Naive B cell (primary cell): ENCODE results near the gene ZNF277. TPM values are rescaled to one million over a fixed set of nuclear protein-coding genes. Genes with fewer than 3 reads are reported as not detected.
A peak's percentile ranks its signal among the peaks of the same experiment; 100 is the strongest.

Experiments
- ATAC-seq, 2 donors: fragments of 150-1000 bp; cut with Tn5 transposase; 2 replicates each; pipeline ENCODE4 v1.10.0; 2021; ENCODE audit warnings: low read depth in 2 of 2, mild to moderate bottlenecking in 2 of 2, moderate library complexity in 2 of 2
- DNase-seq: peaks from one replicate; pipeline ENCODE4 v3.0.0; 2022
- H3K27ac Mint-ChIP-seq, 6 donors: one replicate each; pipeline ENCODE4 v1.8.0; 2020 to 2022; ENCODE audit warnings: mild to moderate bottlenecking in 6 of 6, mixed read lengths in 6 of 6, moderate library complexity in 5 of 6, inconsistent platforms in 2 of 6
- H3K27me3 Mint-ChIP-seq, 3 donors: one replicate each; pipeline ENCODE4 v1.8.0; 2021 to 2022; ENCODE audit warnings: mixed read lengths in 3 of 3, mild to moderate bottlenecking in 1 of 3
- H3K36me3 Mint-ChIP-seq, 2 donors: one replicate each; pipeline ENCODE4 v1.8.0; 2020 to 2022; ENCODE audit warnings: mixed read lengths in 2 of 2, inconsistent platforms in 1 of 2, mild to moderate bottlenecking in 1 of 2
- H3K4me1 Mint-ChIP-seq, 3 donors: one replicate each; pipeline ENCODE4 v1.8.0; 2020 to 2022; ENCODE audit warnings: mixed read lengths in 3 of 3, inconsistent platforms in 1 of 3, mild to moderate bottlenecking in 1 of 3, moderate library complexity in 1 of 3
- H3K4me3 Mint-ChIP-seq, 8 donors: one replicate each; pipeline ENCODE4 v1.8.0; 2020 to 2022; ENCODE audit warnings: mild to moderate bottlenecking in 8 of 8, mixed read lengths in 8 of 8, moderate library complexity in 8 of 8, inconsistent platforms in 2 of 8
- H3K9me3 Mint-ChIP-seq, 7 donors: one replicate each; pipeline ENCODE4 v1.8.0; 2020 to 2022; ENCODE audit warnings: mixed read lengths in 7 of 7, mild to moderate bottlenecking in 5 of 7, inconsistent platforms in 2 of 7, moderate library complexity in 1 of 7
- polyA plus RNA-seq, 6 donors: library from polyadenylated mRNA; unstranded; fragments of 300-500 nt; fragmentation: Illumina TruSeq; gene quantifications; one replicate each; pipeline ENCODE4 v1.2.3, GENCODE V29; 2021; ENCODE audit warnings: low read depth in 6 of 6

The ZNF277 gene
- polyA plus RNA-seq, 6 donors from 2014 or later = 13.6 to 23.8 (median 20.6) TPM

GRCh38 chr7:112254709-112255387, 48.4 kb downstream of the ZNF277 start:
- H3K4me3 Mint-ChIP-seq = peak overlapping the region in 2 of 8 donors; percentile 3
- ATAC-seq = no peak

GRCh38 chr7:112255388-112255720, 48.9 kb downstream of the ZNF277 start:
- no peak overlapping the region for H3K4me3 Mint-ChIP-seq
- DNase-seq = no peak
- peaks cover 13 to 36% (median 21%) of the 10 kb centered on the region in 3 donors for H3K4me1 Mint-ChIP-seq
- H3K27ac Mint-ChIP-seq = no peak overlapping the region
- H3K36me3 Mint-ChIP-seq = no peaks in the 10 kb centered on the region
- H3K27me3 Mint-ChIP-seq = no peaks in the 10 kb centered on the region
- ATAC-seq = no peak
- no peaks in the 10 kb centered on the region for H3K9me3 Mint-ChIP-seq

More at GRCh38 chr7:112254709-112255387, 48.4 kb downstream of the ZNF277 start:
- Mint-ChIP-seq H3K9me3 (no peaks in the 10 kb centered on the region), H3K27ac (peak overlapping the region in 1 of 6 donors; percentile 60), H3K36me3 (no peaks in the 10 kb centered on the region), H3K4me1 (peaks cover 14 to 36% (median 21%) of the 10 kb centered on the region in 3 donors), H3K27me3 (no peaks in the 10 kb centered on the region)
- DNase-seq = no peak

GRCh38 chr7:112257073-112257472, 50.6 kb downstream of the ZNF277 start:
- no peak overlapping the region for H3K4me3 Mint-ChIP-seq
- no peak overlapping the region for H3K27ac Mint-ChIP-seq
- H3K9me3 Mint-ChIP-seq = no peaks in the 10 kb centered on the region
- no peak for ATAC-seq
- no peaks in the 10 kb centered on the region for H3K27me3 Mint-ChIP-seq
- no peaks in the 10 kb centered on the region for H3K36me3 Mint-ChIP-seq
- H3K4me1 Mint-ChIP-seq = peaks cover 9 to 40% (median 24%) of the 10 kb centered on the region in 3 donors
- DNase-seq = no peak

GRCh38 chr7:112260911-112261310, 54.4 kb downstream of the ZNF277 start:
- Mint-ChIP-seq H3K36me3 (no peaks in the 10 kb centered on the region), H3K9me3 (no peaks in the 10 kb centered on the region), H3K4me3 (no peak overlapping the region), H3K27ac (no peak overlapping the region), H3K4me1 (peaks cover 12 to 34% (median 22%) of the 10 kb centered on the region in 3 donors), H3K27me3 (no peaks in the 10 kb centered on the region)
- ATAC-seq (no peak), DNase-seq (no peak)

GRCh38 chr7:112262036-112262435, 55.5 kb downstream of the ZNF277 start:
- DNase-seq (no peak), ATAC-seq (no peak)
- H3K27me3 Mint-ChIP-seq = no peaks in the 10 kb centered on the region
- no peaks in the 10 kb centered on the region for H3K36me3 Mint-ChIP-seq
- H3K4me3 Mint-ChIP-seq = no peak overlapping the region
- H3K27ac Mint-ChIP-seq = no peak overlapping the region
- no peaks in the 10 kb centered on the region for H3K9me3 Mint-ChIP-seq
- peaks cover 18 to 30% (median 22%) of the 10 kb centered on the region in 3 donors for H3K4me1 Mint-ChIP-seq

GRCh38 chr7:112262855-112263487, 56.5 kb downstream of the ZNF277 start:
- H3K27me3 Mint-ChIP-seq = no peaks in the 10 kb centered on the region
- peaks cover 20 to 32% (median 22%) of the 10 kb centered on the region in 3 donors for H3K4me1 Mint-ChIP-seq
- no peak overlapping the region for H3K27ac Mint-ChIP-seq
- H3K9me3 Mint-ChIP-seq = peaks cover 0 to 2% (median 0%) of the 10 kb centered on the region in 7 donors
- no peak overlapping the region for H3K4me3 Mint-ChIP-seq
- ATAC-seq (no peak), DNase-seq (no peak)
- no peaks in the 10 kb centered on the region for H3K36me3 Mint-ChIP-seq

GRCh38 chr7:112263519-112263918, 57.0 kb downstream of the ZNF277 start:
- H3K4me3 Mint-ChIP-seq = no peak overlapping the region
- peaks cover 0 to 4% of the 10 kb centered on the region in 2 donors for H3K36me3 Mint-ChIP-seq
- peaks cover 20 to 32% (median 22%) of the 10 kb centered on the region in 3 donors for H3K4me1 Mint-ChIP-seq
- peak overlapping the region in 1 of 6 donors; percentile 36 for H3K27ac Mint-ChIP-seq
- H3K27me3 Mint-ChIP-seq = no peaks in the 10 kb centered on the region
- peaks cover 0 to 3% (median 0%) of the 10 kb centered on the region in 7 donors for H3K9me3 Mint-ChIP-seq
- no peak for DNase-seq
- no peak for ATAC-seq

- H3K4me1 Mint-ChIP-seq = peaks cover 20 to 30% (median 20%) of the 10 kb centered on the region in 3 donors
- DNase-seq (no peak), ATAC-seq (no peak)
- peaks cover 0 to 3% (median 0%) of the 10 kb centered on the region in 7 donors for H3K9me3 Mint-ChIP-seq
- peaks cover 0 to 7% of the 10 kb centered on the region in 2 donors for H3K36me3 Mint-ChIP-seq
- no peaks in the 10 kb centered on the region for H3K27me3 Mint-ChIP-seq
- H3K4me3 Mint-ChIP-seq = no peak overlapping the region
- peak overlapping the region in 1 of 6 donors; percentile 76 for H3K27ac Mint-ChIP-seq
Observed at GRCh38 chr7:112266141-112266540, 59.6 kb downstream of the ZNF277 start.

GRCh38 chr7:112266595-112267270, 60.2 kb downstream of the ZNF277 start:
- H3K4me1 Mint-ChIP-seq = peaks cover 20 to 24% (median 20%) of the 10 kb centered on the region in 3 donors
- ATAC-seq (no peak), DNase-seq (no peak)
- H3K27me3 Mint-ChIP-seq = no peaks in the 10 kb centered on the region
- H3K27ac Mint-ChIP-seq = peak overlapping the region in 1 of 6 donors; percentile 44
- H3K9me3 Mint-ChIP-seq = peaks cover 0 to 3% (median 0%) of the 10 kb centered on the region in 7 donors
- peaks cover 0 to 7% of the 10 kb centered on the region in 2 donors for H3K36me3 Mint-ChIP-seq
- no peak overlapping the region for H3K4me3 Mint-ChIP-seq

- Mint-ChIP-seq H3K27me3 (no peaks in the 10 kb centered on the region), H3K4me3 (no peak overlapping the region), H3K4me1 (peaks cover 12 to 31% (median 27%) of the 10 kb centered on the region in 3 donors), H3K27ac (no peak overlapping the region), H3K9me3 (peaks cover 0 to 3% (median 2%) of the 10 kb centered on the region in 7 donors), H3K36me3 (peaks cover 0 to 7% of the 10 kb centered on the region in 2 donors)
- DNase-seq (no peak), ATAC-seq (no peak)
Observed at GRCh38 chr7:112267944-112268691, 61.6 kb downstream of the ZNF277 start.

GRCh38 chr7:112271162-112271561, 64.7 kb downstream of the ZNF277 start:
- ATAC-seq (no peak), DNase-seq (no peak)
- Mint-ChIP-seq H3K36me3 (peaks cover 0 to 7% of the 10 kb centered on the region in 2 donors), H3K27ac (no peak overlapping the region), H3K4me1 (peaks cover 4 to 22% (median 15%) of the 10 kb centered on the region in 3 donors), H3K27me3 (no peaks in the 10 kb centered on the region), H3K4me3 (no peak overlapping the region), H3K9me3 (peaks cover 0 to 3% (median 2%) of the 10 kb centered on the region in 7 donors)

GRCh38 chr7:112272921-112273561, 66.5 kb downstream of the ZNF277 start:
- ATAC-seq = no peak
- peaks cover 0 to 7% of the 10 kb centered on the region in 2 donors for H3K36me3 Mint-ChIP-seq
- H3K4me3 Mint-ChIP-seq = no peak overlapping the region
- peak overlapping the region in 1 of 6 donors; percentile 27 for H3K27ac Mint-ChIP-seq
- DNase-seq = no peak
- H3K4me1 Mint-ChIP-seq = peaks cover 4 to 17% (median 9%) of the 10 kb centered on the region in 3 donors
- H3K9me3 Mint-ChIP-seq = peaks cover 0 to 3% (median 0%) of the 10 kb centered on the region in 7 donors
- no peaks in the 10 kb centered on the region for H3K27me3 Mint-ChIP-seq

GRCh38 chr7:112279042-112279441, 72.5 kb downstream of the ZNF277 start:
- Mint-ChIP-seq H3K4me3 (no peak overlapping the region), H3K36me3 (no peaks in the 10 kb centered on the region), H3K27ac (no peak overlapping the region), H3K9me3 (peaks cover 0 to 2% (median 0%) of the 10 kb centered on the region in 7 donors), H3K27me3 (no peaks in the 10 kb centered on the region), H3K4me1 (peaks cover 12 to 20% (median 17%) of the 10 kb centered on the region in 3 donors)
- ATAC-seq (no peak), DNase-seq (no peak)
